RPMI7951 (cell line): ENCODE results near the gene C1QBP. TPM values are rescaled to one million over a fixed set of nuclear protein-coding genes. Genes with fewer than 3 reads are reported as not detected.
A peak's percentile ranks its signal among the peaks of the same experiment; 100 is the strongest.
"Not testable (repeated sequence)": the region's sequence is repeated elsewhere in the genome, so short reads cannot be mapped to it uniquely, and the experiment has no call there.

Experiments used
- DNase-seq: peaks from one replicate; pipeline ENCODE4 v3.0.0-alpha.2; 2012; ENCODE audit warnings: low read depth
- total RNA-seq: library from RNA; depleted of rRNA; stranded (reverse); fragments of >200 nt; shearing (Covaris generic); gene quantifications from 2 replicates; pipeline ENCODE4 v1.2.3, GENCODE V29; 2014

C1QBP gene
- total RNA-seq, 1 experiment from 2014 or later, result 229 TPM

DNA sequence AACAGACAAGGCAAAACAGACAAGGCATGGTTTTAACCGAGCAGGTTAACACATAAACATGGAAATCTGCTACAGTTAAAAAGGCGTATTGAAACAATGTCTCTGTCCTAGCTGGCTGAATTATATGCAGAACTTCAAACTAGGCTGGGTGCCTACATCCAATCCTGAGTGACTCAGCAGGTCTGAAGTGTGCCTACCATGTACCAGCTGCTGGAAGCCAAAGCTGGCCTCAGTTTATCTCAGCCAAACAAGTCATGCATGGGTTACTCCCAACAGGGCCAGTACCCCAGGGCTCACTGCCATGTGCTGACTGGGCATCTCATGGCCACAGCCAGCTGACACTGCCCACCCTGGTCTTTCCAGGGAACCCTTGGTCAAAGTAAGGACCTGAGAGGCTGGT lies 4.0 kb downstream of the C1QBP start:
- DNase-seq, result no peak

DNA sequence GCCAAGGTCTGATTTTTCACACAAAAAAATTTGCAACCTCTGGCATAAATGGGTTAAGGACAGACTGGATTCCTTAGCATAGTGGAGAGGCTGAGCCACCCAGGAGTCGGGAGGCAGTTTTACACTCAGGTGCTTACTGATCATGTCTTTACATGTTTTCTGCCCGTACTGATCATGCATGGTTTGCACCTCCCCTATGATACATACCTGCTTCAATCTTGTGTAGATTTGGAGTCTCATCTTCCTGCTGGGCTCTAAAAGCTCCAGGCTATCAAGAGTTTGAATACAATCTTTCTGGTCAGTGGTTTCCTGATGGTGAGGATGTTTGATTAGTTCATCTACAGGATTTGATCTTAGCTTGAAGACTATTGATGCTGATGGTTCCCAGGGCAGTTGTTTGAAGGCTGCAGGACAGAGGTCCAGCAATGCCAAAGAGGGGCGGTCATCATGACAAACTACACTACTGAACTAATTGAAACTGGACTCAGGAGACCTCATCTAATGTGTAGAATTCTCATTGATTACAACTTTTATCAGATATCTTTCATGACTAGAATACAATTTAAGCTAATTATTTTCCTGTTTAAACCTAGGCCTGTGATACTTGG lies 6.9 kb downstream of the C1QBP start:
- DNase-seq, result no peak

DNA sequence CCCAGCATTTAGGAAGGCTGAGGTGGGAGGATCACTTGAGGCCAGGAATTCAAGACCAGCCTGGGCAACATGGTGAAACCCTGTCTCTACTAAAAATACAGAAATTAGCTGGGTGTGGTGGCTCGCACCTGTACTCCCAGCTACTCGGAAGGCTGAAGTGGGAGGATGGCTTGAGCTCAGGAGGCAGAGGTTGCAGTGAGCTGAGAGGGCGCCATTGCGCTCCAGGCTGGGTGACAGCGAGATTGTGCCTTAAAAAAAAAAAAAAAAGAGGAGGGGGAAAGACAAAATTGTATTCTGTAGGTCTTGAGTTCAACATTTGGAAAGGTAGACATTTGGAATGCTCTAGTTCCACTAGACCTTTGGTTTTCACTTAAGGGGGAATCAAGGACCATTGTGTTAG lies 7.7 kb downstream of the C1QBP start:
- DNase-seq, result not testable (repeated sequence)

DNA sequence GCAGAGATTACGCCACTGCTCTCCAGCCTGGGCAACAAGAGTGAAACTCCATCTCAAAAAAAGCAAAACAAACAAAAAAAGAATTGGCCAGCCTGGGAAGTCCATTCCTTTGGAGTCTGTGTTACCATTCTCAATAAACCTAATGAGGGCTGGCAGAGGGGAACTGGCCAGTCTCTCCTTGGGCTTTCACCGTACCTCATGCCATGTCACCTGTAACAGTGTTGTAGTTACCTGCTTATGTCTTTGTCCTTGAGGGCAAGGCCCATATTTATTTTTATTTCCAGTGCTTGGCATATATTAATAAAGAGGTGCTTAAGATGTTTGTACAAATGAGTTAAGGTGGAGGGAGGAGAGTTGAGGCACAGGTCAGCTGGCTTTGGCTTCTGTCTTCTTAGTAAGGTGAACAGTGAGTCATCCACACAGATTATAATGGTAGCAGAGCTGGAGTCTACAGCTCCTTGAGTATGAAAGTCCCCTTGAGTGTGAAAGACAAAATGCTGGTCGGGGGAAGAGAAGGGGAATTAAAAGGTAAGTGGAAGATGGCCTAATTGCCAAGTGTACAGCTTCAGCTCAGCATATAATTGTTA lies 8.4 kb downstream of the C1QBP start:
- no peak for DNase-seq

DNA sequence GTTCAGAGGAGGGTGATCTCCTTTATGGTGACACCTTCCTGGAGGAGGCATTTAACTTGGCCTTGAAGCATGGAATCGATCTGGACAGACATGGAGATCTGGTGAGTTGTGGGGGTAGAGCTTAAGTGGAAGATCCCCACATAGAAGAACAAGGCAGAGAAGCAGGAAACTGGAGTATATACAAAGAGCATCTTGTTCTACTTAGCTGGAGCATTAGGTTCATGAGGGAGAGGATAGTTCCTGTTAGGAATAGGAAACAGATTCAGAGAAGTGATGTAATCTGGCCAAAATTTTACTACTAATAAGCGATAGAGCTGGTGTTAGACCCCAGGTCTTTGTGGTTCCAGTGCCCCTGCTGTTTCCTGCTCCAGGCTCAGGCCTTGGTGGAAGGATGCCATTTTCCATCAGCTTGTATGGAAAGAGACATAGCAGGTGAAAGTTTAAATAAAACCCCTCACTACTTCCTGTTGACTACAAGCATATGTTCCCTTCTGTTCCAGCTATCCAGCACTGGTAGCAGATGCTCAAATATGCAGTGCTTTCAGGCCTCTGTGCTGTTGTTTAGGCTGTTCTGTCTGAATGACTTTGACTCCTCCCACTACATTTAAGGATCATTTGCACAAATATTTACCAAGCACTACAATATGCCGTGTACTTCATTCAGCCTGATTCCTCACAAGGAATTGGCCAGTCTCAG lies 9.6 kb downstream of the C1QBP start:
- DNase-seq, result no peak

DNA sequence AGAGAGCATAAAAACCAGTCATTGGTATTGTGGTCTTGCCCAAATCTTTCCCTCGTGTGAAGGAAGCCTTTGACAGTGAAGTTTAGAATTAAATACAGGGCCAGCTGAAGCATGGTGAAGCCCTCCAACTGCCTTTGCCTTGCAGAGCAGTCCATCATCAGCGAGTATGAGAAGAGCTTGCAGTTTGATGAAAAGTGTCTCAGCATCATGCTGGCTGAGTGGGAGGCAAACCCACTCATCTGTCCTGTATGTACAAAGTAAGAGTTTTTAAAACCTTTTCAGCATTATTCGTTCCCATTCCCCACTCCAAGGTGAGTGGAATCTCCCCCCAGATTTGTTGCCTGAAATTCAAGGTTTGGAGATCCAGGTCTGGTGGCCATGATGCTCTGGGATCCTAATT lies 13.1 kb downstream of the C1QBP start:
- DNase-seq, result no peak

DNA sequence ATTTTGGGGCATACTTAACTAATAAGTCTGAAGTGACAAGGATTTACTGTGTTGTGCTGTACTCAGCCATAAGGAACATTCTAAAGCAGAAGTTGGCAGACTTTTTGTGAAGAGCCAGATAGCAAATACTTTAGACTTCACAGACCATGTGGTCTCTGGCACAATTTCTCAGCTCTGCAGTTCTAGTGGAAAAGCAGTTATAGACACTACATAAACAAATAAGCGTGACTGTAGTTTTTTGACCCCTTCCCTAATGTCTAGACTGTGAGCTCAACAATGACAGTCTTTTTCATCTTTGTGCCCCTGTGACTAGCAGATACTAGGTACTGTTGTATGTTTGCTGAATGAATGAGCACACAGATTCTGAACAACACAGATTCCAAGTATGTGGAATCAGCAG lies 14.0 kb downstream of the C1QBP start:
- DNase-seq, result no peak

DNA sequence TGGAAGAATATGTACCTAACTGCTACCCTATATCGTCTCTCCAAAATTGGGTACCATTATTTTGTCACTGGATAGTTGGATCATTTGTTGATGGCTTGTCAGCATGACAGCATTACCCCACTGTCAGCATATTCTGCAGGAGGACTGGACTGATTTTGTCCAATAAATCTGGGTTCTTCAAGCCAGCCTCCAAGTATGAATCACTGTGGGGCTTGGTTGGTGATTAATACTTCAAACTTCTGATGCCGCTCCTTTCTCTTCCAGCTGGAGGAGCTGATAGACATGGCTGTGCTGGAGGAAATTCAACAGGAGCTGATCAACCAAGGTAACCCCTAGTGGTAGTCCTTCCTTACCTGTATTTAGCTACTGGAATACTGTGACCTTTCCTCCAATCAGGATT lies 16.4 kb downstream of the C1QBP start:
- peak; percentile 68 for DNase-seq

DNA sequence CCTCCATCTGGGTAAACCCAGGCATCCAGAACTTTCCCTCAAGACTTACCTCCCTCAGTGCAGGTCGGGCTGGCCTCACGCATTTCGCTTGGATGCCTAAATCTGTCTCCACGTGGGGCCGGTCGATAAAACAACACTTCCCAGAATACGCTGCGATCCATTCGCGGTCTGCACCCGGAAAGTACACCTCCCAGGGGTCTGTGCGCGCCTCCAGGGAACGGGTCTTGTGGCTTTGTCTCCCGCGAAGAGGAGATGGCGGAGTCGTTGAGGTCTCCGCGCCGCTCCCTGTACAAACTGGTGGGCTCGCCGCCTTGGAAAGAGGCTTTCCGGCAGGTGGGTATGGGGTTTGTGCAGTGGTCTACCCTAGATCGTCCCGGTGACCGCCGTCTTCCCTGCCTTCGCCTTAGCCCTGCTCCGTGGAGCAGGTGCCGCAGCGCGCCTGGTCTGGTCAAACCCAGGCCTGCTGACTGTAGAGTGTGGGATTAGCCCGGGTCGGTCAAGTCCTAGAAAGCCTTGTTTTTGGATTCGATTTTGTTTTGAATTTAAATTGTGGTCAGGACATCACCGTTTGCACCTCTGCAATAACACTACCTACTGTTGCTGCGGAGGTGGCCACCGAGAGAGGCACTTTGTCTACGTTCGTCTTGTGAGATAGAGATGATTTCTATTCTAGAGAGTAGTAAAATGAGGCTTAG lies 18.8 kb downstream of the C1QBP start, which contains the start of gene RPAIN:
Gene RPAIN, plus strand, starts transcription at position 224 of the 695 bp plus-strand sequence. Its CDS starts 29 bp downstream, at position 253.
- peak; percentile 83 for DNase-seq

DNA sequence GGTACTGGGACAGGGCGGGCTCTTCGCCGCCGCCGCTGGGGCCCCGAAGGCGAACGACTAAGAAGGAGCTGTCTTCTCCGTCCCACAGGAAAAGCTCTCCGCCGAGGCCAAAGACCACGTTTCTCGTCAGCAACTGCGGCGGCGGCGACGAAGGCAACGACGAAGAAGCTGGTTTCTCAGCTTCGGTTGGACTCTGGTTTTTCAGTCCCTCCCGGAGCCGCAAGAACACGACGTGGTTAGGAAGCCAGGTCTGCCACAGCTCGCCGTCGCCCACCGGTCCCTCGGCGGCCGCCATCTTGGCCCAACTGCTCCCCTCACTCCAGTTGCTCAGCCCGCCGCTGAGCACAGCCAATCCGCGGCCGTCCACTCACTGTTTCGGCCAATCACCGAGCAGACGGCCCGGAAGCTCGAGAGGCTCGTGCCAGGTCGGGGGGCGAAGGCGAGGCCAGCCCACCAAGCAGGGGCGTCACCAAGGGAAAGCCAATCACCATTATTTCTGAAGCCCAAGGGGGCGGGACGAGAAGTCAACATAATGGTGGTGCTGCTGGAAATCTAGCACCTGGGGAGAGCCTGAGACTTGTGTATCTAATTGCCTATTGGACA lies 19.5 kb downstream of the C1QBP start, which contains the start of gene NUP88:
Gene NUP88, minus strand, starts transcription at position 307 of the 603 bp plus-strand sequence. Its CDS starts 12 bp downstream, at position 295.
- peak; percentile 95 for DNase-seq

DNA sequence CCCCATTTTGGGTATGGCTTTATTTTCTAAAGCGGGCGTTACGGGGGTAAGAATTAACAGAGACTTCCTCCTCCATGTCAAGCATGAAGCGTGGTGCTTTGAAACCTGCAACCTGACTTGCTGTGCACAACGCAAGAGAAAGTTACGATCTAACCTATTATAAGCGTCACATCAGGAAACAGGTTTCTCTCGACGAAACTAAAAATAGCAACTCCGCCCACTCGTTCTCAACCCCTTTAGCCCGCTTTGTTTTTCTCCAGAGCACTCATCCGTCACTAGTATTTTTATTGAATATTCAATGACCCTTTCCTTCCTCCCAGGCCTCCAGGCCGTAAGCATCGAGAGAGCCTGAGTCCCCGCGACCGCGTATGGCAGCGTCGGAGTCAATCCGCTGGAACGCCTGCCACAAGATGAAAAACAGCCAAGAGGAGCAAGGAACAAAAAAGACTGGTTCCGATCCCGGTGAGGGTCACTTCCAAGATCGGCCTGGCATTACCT lies 20.0 kb downstream of the C1QBP start:
- DNase-seq, result peak; percentile 16

DNA sequence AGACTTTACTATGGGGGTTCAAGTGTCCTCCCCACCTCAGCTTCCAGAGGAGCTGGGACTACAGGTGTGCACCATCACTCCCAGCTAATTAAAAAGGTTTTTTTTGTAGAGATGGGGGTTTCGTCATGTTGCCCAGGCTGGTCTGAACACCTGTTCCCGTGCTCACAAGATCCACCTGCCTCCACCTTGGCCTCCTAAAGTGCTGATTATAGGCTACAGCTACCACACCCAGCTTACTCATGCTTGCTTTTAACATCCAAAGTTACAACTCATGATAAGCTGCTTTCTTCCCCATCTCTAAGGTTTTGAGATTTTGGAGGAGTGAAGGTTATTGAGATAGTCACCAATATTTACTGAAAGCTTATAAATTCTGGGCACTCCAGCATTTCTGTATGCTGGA lies 22.1 kb downstream of the C1QBP start:
- DNase-seq, result no peak

DNA sequence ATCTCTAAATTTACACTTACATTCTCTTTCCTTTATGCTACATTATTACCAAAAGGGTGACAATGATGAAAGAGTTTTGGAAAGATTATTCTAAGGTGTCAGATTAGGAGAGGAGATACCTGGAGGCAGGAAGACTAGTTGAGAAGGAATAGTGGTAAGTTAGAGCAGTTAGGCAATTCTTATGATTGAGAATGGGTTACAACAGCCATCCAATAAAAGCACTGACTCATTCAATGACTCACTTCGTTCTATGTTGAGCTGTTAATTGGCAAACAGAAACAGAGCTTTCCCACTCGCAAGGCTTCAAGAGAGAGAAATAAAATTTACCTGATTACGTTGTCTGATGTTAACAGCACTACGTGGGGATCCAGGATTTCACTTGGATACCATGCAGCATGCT lies 25.3 kb downstream of the C1QBP start:
- DNase-seq, result peak; percentile 79

DNA sequence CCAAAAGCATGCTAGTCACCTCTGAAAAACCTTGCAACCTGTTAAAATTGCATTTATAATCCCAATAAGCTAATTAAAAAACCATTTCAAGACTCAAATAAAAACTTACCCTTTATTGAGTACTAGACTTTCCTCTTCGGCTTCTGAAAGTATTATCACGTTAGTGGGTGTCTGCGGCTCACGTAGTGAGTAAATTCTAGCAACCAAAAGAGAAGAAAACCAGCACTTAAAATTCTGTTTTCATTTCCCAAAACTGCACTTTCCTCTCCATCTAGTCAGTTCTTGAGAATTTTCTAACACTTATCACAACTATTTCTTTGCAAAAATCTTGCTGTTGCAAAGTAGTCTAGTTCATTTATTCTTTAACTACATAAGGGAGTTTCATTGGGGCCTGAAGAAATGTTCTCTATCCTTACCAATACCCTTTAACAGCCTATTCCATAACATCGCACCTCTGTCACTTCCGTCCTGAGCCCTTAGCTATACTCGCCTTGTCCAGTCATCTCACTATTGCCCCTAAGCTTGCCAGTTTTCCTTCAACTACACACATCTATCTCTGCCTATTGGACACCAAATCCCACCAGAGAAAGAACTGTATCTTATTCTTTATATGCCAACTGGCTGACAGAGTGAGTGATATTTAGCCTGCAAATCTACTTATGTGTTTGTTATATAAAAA lies 28.2 kb downstream of the C1QBP start:
- DNase-seq, result no peak

DNA sequence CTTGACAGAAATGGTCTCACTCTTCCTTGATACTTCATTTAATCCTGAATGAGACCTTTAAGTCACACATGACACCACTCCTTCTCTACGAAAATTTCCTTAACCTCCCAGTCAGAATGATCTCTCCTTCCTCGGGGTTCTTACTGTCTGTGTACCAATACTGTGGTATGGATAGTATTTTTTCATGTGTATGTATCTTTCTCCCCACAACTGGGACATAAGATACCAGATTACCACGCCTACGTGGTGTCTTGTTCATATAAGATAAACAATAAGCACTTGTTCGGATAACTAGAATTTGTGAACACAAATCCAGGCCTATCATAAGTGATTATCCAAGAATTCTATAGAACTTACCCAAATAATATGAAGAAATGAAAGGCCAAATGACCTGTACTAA lies 30.8 kb downstream of the C1QBP start:
- DNase-seq, result no peak

DNA sequence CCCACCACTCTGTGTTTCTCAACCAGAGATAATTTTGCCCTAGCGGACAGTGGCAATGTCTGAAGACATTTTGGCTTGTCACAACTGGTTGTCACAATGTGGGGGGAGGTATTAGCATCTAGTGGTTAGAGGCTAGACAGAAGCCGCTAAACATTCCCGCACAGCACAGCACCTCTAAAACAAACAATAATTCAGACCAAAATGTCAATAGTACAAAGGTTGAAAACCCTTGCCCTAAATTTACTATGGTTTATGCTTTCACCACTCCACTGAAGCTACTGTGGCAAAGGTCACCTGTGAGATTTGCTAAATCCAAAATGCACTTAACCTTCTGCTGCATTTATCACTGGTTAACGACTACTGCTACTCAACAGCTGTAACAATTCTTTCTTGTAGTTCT lies 33.6 kb downstream of the C1QBP start:
- DNase-seq, result no peak

DNA sequence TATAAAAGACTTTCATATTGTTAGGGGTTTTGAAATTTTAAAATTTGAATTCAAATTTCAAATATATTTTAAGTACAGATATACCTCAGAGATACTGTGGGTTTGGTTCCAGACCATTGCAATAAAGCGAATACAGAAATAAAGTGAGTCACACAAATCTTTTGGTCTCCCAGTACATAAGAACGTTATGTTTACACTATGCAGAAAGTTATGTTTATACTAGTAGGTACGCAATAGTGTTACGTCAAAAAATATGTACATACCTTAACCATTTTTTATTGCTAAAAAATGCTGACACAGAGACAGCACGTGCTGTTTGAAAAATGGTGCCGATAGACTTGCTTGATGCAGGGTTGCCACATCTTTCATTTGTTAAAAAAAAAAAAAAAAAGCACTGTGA lies 39.2 kb downstream of the C1QBP start:
- DNase-seq, result no peak

DNA sequence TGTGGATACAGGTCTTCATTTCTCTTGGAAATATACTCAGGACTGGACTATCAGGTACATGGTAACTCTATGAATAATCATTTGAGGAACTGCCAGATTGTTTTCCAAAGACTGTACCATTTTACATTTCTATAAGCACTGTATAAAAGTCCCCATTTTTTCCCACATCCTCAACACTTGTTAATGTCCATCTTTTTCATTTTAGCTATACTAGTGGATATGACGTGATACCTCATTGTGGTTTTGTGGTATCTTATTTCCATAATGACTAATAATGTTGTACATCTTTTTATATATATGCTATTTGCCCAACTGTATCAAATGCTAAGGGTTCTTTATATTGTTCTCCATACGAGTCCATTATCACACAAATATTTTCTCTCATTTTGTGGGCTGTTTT lies 42.3 kb downstream of the C1QBP start:
- no peak for DNase-seq

DNA sequence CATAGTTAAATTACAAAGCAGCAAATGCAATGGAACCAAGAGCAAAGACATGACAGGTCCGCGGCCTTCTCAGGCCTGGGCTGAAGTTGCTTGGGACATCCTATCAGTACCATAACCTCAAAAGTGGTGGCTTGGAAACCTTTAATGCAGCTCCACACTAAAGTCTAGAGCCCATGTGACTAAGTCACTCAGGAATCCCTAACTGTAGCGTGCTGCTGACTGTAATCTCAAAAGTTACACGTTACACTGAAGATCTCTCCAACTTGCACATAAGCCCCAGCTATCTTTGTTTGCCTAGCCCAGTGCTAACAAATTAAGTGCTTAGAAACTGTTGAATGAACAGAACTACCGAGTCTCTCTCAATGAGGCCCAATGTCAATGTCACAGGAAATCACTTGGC lies 47.3 kb downstream of the C1QBP start:
- no peak for DNase-seq
